ENCODE data around the gene CRYBA1.

CRYBA1 gene

GRCh38 chr17:29292071-29292991 is 45.7 kb downstream of the CRYBA1 start:
- H3K9me3 ChIP-seq (ENCODE audit: control insufficient read depth, low read length): no peaks in the 10 kb centered on the region
- no peaks in the 10 kb centered on the region for H3K27me3 ChIP-seq (ENCODE audit: control insufficient read depth, insufficient read depth, low read length)
- peaks cover 20% of the 10 kb centered on the region for H3K4me1 ChIP-seq (ENCODE audit: control insufficient read depth, insufficient read depth, low read length)
- H3K36me3 ChIP-seq (ENCODE audit: control insufficient read depth, insufficient read depth, low read length): no peaks in the 10 kb centered on the region
- H3K4me3 ChIP-seq (ENCODE audit: low read length): peak overlapping the region; percentile 95
- peak overlapping the region; percentile 99 for H3K9ac ChIP-seq (ENCODE audit: low read length)

GRCh38 chr17:29292992-29293889 is 46.6 kb downstream of the CRYBA1 start:
- Histone ChIP-seq H3K4me3 (ENCODE audit: low read length) (peak overlapping the region; percentile 95), H3K9me3 (ENCODE audit: control insufficient read depth, low read length) (no peaks in the 10 kb centered on the region), H3K4me1 (ENCODE audit: control insufficient read depth, insufficient read depth, low read length) (peaks cover 20% of the 10 kb centered on the region), H3K36me3 (ENCODE audit: control insufficient read depth, insufficient read depth, low read length) (no peaks in the 10 kb centered on the region), H3K9ac (ENCODE audit: low read length) (peak overlapping the region; percentile 99), H3K27me3 (ENCODE audit: control insufficient read depth, insufficient read depth, low read length) (no peaks in the 10 kb centered on the region)

- Histone ChIP-seq H3K4me3 (ENCODE audit: low read length) (peak within 1 kb of the TSS; percentile 95), H3K36me3 (ENCODE audit: control insufficient read depth, insufficient read depth, low read length) (no peaks in the 10 kb centered on the region), H3K27me3 (ENCODE audit: control insufficient read depth, insufficient read depth, low read length) (no peaks in the 10 kb centered on the region), H3K9me3 (ENCODE audit: control insufficient read depth, low read length) (no peaks in the 10 kb centered on the region), H3K4me1 (ENCODE audit: control insufficient read depth, insufficient read depth, low read length) (peaks cover 20% of the 10 kb centered on the region), H3K9ac (ENCODE audit: low read length) (peak within 1 kb of the TSS; percentile 99)
These were observed 47.4 kb downstream of the CRYBA1 start, which contains the start of gene NUFIP2 for GRCh38 chr17:29293890-29294579. NUFIP2 (minus strand) TSS chr17:29294148; CDS start chr17:29294059, 89 bp downstream.

- H3K36me3 ChIP-seq (ENCODE audit: control insufficient read depth, insufficient read depth, low read length): no peaks in the 10 kb centered on the region
- no peaks in the 10 kb centered on the region for H3K27me3 ChIP-seq (ENCODE audit: control insufficient read depth, insufficient read depth, low read length)
- H3K9ac ChIP-seq (ENCODE audit: low read length): peak overlapping the region; percentile 91
- H3K4me1 ChIP-seq (ENCODE audit: control insufficient read depth, insufficient read depth, low read length): peaks cover 20% of the 10 kb centered on the region
- H3K4me3 ChIP-seq (ENCODE audit: low read length): peak overlapping the region; percentile 85
- H3K9me3 ChIP-seq (ENCODE audit: control insufficient read depth, low read length): no peaks in the 10 kb centered on the region
These were observed 47.9 kb downstream of the CRYBA1 start for GRCh38 chr17:29294580-29294900.

- no peaks in the 10 kb centered on the region for H3K36me3 ChIP-seq (ENCODE audit: control insufficient read depth, insufficient read depth, low read length)
- H3K4me3 ChIP-seq (ENCODE audit: low read length): no peak overlapping the region
These were observed 48.8 kb downstream of the CRYBA1 start for GRCh38 chr17:29295420-29295819.

GRCh38 chr17:29299031-29299430 is 52.4 kb downstream of the CRYBA1 start:
- Histone ChIP-seq H3K4me3 (ENCODE audit: low read length) (no peak overlapping the region), H3K9ac (ENCODE audit: low read length) (no peak overlapping the region), H3K36me3 (ENCODE audit: control insufficient read depth, insufficient read depth, low read length) (no peaks in the 10 kb centered on the region)

More at GRCh38 chr17:29295420-29295819, 48.8 kb downstream of the CRYBA1 start:
- Histone ChIP-seq H3K9ac (ENCODE audit: low read length) (no peak overlapping the region), H3K4me1 (ENCODE audit: control insufficient read depth, insufficient read depth, low read length) (peaks cover 12% of the 10 kb centered on the region), H3K9me3 (ENCODE audit: control insufficient read depth, low read length) (no peaks in the 10 kb centered on the region), H3K27me3 (ENCODE audit: control insufficient read depth, insufficient read depth, low read length) (no peaks in the 10 kb centered on the region)

GRCh38 chr17:29303386-29303785 is 56.7 kb downstream of the CRYBA1 start:
- Histone ChIP-seq H3K9ac (ENCODE audit: low read length) (no peak overlapping the region), H3K27me3 (ENCODE audit: control insufficient read depth, insufficient read depth, low read length) (no peaks in the 10 kb centered on the region), H3K36me3 (ENCODE audit: control insufficient read depth, insufficient read depth, low read length) (no peaks in the 10 kb centered on the region), H3K4me1 (ENCODE audit: control insufficient read depth, insufficient read depth, low read length) (no peaks in the 10 kb centered on the region), H3K4me3 (ENCODE audit: low read length) (no peak overlapping the region), H3K9me3 (ENCODE audit: control insufficient read depth, low read length) (no peaks in the 10 kb centered on the region)

More at GRCh38 chr17:29299031-29299430, 52.4 kb downstream of the CRYBA1 start:
- Histone ChIP-seq H3K9me3 (ENCODE audit: control insufficient read depth, low read length) (no peaks in the 10 kb centered on the region), H3K27me3 (ENCODE audit: control insufficient read depth, insufficient read depth, low read length) (no peaks in the 10 kb centered on the region), H3K4me1 (ENCODE audit: control insufficient read depth, insufficient read depth, low read length) (no peaks in the 10 kb centered on the region)

All from mucosa of stomach (tissue), 1 donor.